Stimulated activated CD8-positive, alpha-beta memory T cell treated with anti-CD3 and anti-CD28 coated beads, Interleukin-7, amount 100 ng/mL, for 24 hours (primary cell): ENCODE results near the gene TTC39C.

Experiments
- DNase-seq: peaks from one replicate; pipeline ENCODE4 v3.0.0-alpha.2; 2020; ENCODE audit warnings: low read depth

Gene TTC39C

DNA sequence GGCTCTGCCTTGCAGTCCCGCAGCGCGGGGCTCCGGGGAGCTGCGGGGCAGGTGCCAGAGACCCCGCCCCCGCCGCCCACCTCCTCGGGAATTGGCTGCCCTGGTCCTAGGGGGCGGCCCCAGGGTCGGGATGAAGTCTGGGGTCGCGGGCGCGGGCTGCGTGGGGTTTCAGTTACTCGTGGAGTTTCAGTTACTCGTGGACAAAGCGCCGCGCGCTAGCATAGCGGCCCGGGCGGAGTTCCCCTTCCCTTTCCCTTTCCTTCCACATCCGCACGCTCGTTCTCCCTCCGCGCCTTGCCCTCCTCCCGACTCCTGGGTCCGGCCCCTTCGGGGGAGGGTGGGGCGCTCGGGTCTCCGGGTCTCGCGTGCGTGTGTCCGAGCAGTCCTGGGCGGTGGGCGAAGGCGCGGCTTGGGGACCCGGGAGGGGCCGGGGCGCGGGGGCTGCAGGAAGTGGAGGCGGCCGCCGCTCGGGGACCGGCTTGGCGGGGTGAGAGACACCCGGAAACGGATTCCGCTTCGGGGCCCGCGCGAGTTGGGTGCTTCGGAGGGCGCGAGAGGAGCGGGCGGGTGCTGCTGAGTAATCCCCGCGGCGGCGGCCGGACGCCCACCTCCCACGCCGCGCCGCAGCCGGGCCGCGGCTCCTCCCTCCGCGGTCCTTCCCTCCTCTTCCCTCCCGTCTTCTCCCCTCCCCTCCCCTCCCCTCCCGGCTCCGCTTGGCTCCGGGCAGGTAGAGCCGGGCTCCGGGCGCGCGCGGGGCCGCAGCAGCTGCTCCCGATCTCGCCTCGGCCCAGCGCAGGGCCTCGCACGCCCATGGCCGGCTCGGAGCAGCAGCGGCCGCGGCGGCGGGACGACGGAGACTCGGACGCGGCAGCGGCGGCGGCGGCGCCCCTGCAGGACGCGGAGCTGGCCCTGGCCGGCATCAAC is at the start of gene TTC39C:
TSS of gene TTC39C (plus strand) at position 693 of the 924 bp plus-strand sequence. CDS start at position 811, 118 bp downstream.
- peak; percentile 65 for DNase-seq

DNA sequence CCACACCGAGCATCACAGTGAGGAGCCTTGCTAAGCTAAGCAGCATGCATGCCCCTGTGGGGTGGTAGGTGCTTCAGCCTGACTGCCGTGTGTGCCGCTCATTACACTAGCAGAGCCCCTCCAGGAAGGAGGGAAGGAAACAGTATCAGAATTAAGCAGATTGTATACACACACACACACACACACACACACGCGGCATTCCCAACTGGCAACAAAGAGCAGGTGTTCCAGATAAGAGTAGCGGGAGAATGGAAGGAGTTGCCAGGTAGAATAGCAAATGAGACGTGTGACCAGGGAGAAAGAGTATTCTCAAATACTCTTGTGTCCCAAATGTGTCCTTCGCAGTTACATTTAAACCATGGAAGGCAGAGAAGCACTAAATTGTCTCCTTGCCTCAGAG is 47.6 kb upstream of the TTC39C start:
- no peak for DNase-seq

DNA sequence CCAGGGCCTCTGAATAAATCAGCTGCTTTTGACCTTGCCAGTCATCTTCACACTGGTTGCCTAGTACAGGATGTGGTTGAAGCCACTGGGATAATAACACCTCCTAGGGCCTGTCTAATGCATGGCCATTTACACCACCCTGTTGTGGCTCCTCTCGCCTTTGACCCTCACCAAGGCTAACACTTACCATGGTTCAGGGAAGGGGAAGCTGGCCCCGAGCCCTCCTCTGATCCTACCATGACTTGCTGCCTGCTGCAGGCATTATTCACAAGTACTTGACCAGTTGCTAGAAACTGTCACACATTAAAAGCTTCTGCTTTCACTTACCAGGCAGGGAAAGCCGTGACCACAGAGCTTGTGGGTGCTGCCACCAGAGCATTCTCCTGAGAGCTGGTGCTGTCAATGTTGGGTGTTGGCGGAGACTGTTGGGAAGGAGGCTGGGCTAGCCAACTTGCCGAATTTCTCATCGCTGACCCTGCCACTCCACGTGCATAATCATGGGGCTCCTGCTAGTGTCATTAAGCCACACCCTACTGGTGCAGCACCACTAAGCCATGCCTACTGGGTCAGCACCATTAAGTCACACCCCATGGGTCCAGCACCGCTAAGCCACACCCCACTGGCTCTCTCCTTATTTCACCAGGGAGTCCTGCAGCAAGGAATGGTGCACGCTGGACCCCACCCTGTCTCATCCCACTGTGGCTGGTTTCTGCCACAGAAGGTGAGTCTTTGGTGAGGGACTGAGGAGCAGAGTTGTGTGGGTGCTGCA is 47.0 kb upstream of the TTC39C start:
- DNase-seq, result no peak

DNA sequence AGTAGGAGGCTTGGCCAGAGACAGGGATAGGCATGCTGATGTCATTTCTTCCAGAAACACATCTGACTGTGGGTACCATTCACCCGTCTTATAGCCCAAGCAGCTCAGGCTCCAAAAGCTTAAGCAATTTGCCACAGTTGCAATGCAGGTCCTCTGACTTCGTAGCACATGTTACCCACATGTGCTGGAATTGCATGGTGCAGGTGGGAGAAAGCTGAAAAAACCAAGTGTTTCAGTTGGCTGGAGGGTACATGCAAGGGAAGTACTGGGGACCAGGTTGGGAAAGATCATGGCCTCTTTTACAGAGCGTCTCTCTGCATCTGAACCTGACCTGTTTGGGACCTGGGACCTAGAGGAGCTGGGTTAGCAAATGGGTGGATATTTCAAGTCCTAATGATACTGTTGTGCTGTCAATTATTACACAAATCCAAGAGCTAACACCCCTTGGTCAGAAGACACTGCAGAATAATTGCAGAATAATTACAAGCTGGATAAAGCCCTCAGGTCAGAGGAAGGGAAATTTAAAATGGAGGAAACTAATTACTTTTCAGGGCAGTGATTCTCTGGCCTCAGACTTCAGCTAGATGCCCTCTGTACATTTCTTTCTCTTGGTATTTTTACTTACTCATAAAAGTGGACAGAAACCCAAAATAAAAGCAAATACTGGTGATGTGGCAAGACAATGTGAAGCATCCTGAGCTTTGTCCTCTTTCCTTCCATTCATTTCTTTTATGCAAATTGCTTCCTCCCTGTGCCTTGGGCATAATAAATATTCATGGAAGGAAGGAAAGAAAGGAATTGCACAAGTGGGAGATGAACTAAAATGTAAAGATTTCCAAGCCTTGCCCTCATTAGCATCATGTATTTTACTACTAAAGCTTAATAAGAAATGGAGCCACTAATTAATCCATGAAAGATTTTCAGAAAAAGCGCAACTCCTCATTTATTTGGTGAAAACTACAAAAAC is 45.6 kb upstream of the TTC39C start:
- DNase-seq, result no peak

DNA sequence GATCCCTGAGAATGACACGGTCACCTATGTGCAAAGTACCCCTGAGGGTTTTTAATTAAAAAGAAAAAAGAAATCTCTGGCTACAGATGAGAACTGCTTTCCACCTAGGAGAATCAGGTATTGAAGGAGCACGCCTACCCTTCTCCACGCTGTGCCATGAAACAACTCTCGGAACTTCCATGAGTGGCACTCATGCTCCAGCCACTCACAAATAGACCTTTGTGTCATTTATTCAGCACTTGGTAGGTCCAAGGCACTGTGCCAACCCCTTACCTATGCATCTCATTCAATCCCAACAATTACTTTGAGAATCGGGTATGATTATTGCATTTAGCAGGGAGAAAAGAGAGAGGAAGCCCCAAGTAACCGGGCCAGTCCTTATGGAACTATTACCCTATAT is 44.9 kb upstream of the TTC39C start:
- no peak for DNase-seq

DNA sequence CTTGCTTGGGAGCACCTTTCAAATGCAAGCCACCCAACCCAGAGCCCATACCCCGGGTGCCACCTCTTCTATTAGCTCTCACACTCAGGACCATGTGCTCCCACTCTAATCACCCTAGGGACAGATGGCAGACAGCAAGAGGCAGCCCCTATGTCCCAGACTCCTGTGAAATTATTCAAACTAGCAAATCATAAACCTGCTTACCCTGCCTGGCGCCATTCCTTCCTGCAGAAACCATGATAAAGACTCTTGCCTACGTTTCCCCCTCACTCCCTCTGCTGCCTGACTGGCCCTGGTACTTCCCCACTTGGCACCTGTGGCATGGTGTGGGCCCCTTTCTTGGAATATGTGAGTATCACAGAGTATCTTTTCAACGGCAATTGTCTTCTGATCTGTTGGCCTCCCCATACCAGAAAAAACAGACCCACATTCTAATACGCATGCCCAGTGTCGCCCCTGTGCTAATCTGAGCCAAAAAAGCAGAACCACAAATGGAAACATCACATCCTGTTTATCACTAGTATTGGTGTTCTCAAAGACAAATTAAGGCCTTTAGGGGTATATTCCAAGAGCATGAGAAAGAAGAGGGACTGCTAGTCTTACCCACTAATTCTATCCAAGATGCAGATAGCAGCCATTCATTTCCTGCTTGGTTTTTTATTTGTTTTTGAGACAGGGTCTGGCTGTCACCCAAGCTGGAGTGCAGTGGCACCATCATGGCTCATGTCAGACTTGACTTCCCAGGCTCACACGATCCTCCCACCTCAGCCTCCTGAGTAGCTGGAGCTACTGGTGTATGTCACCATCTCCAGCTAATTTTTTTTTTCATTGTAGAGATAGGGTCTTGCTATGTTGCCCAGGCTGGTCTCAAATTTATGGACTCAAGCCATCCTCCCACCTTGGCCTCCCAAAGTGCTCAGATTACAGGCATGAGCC is 44.1 kb upstream of the TTC39C start:
- DNase-seq, result peak; percentile 19

DNA sequence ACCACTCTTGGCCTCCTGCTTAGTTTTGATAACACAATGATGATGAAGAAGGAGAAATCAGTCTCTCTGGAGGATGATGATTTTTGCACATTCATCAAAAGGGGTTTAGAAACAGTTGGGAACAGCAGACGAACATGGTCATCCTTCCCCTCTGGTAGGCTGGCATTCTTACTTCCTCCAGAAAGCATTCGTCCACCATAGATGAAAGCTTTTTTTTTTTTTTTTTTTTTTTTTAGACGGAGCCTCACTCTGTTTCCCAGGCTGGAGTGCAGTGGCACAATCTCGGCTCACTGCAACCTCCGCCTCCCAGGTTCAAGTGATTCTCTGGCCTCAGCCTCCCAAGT is 43.5 kb upstream of the TTC39C start:
- no peak for DNase-seq

DNA sequence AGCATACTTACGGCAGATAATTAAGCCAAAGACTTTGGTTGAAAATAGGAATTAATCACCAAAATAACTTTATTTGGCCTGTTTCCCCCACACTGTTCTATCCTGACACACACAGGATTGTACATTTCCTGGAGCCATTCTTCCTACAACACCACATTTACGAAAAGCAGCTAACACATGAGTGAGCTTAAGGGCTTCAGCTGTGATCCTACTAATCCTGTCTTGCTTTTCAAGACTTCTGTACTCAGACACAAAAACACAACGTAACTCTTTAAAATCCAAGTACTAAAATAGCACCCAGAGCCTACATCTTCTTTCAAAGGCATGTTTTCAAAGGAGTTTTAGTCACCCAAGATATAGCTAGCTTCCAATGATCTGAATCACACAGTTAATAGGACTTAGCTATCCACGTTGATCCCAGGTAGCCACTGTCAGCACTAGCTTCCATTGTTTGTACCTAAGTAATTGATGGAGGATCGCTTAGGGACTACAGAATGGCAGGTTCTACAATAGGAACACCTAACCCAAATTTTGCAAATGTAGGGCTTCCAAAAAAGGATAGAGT is 42.8 kb upstream of the TTC39C start:
- no peak for DNase-seq

DNA sequence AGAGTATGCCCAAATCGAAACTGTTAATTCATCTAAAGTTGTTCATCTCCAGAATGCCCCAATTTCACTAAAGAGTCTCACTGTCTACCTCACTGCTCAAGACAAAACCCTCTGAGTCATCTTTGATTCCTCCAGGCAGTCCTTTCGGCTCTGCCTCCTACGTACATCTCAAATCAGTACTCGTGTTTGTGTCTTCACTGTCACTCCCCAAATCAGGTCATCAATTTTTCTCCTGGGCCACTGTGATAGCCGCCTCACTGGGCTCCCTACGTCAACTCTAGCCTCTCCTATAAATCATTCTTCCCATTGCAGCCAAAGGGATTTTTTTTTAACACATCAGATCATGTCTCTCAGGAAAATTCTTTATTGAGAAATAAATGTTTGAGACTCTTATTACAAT is 42.1 kb upstream of the TTC39C start:
- DNase-seq, result no peak

DNA sequence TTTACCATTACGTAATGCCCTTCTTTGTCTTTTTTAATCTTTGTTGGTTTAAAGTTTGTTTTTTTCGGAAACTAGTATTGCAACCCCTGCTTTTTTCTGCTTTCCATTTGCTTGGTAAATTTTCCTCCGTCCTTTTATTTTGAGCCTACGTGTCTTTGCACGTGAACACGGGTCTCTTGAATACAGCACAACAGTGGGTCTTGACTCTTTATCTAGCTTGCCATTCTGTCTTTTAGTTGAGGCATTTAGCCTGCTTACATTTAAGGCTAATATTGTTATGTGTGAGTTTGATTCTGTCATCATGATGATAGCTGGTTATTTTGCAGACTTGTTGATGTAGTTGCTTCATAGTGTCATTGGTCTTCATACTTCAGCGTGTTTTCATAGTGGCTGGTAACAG is 37.5 kb upstream of the TTC39C start:
- DNase-seq, result no peak

DNA sequence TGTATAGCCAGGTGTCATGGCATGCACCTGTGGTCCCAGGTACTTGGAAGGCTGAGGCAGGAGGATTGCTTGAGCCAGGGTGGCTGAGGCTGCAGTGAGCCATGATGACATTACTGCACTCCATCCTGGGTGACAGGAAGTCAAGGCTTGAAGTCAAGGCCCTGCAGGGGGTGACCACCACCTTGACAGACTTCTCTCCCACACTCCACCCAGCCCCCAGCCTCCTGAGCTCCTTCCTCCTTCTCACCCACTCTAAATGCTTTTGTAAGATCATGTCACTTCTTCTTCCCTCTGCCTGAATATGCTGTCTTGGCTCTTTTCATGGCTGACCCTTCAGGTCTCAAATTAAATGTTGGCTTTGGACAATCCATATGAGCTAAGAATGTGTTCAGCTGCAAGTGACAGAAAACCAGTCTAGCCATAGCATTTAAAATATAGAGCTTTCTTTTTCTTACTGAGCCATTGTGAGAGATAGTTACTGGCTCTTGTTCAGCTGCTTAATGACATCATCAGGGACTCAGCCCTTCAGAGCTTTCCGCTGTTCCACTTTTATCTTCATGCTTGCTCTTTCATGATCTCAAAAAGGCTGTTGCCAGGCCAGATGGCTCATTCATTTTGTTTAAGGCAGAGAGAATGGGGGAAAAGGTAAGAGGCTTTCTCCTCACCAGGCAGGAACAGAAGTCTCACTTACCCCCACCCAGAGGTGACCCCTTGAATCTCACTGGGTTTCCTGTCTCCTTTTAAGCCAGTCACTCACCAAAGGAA is 36.7 kb upstream of the TTC39C start:
- DNase-seq, result no peak

DNA sequence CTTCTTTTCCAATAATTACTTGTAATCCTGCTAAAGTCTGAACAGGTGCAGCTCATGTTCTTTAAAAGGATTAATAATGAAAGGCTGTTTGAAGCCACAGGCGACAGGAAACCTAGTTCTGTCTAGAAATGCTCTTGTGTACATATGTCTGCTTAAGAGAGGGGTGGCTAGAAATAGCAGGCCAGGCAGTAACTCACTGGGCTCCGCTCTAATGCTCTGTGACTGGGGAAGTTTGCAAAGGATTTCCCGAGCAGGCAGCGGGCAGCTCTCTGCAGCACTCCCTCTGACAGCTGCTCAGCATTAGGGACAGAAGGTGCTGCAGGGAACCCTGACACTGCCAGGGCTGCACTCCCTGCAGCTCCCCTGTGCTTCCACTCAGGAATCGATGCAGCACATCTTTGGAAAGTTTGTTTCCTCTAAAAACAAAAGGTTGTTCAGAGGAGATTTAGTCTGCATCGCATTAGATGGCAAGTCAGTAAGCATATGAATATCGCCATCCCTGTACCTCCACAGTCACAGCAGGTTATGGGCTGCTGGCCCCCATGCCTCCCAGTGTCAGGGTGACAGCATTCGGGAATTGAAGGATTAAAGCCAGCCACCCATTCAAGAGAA is 33.1 kb upstream of the TTC39C start:
- DNase-seq, result no peak

DNA sequence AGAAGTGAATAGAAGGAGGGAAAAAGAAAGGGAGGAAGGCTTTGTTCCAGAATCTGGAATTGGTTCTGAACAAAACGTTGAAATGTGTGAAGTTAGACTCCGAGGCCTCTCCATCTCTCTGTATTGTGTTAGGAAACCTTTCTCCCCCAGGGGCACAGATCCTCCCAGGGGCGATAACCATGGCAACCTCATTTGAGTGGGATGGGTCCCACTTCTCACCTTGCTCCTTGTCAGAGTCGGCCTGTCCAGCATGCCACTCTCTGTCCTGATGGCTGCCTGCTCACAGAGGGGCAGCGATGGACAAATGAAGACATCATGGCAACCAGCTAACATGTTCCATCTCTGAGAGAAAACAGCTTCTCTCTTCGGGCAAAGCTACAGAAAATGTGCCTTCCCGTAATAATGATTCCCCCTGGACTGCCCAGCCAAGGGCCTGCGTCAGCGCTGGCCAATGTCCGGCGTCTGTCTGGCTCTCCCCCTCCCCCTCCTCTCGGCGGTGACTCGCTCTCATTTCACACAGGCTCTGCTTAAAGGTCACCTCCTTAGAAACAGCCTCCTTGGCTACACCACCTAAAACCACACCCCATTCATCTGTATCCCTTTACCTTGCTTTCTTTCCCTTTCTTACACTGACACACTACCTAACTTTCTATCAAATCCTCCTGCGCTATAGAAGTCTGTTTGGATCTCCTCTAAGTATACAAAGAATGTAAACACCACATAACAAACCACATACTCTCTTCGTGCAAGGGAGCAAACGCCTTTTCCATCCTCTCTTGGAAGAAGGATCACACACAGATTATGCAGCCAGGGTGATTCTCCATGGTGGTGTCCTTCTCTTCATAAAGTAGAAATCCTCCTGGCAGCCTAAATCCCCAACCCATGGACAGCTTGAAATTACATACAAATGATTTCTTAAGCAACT is 32.1 kb upstream of the TTC39C start:
- DNase-seq, result no peak

DNA sequence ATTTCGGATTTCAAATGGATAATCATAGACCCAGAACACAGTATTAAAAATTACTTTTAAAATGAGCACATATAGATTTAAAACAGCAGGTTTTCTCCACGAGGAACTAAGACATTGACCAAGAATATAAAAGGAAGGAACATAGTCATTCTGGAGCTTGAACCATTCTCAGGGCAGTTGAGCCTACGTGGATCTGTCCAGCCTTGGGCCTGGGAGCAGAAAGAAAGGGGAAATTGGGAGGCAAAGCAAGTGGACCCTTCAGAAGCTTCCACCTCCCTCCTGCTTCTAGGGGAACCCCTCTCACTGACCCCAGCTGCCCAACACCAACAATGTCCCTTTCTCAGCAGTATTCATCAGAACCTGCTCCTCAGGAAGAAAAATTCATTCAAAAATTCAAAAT is 31.4 kb upstream of the TTC39C start:
- no peak for DNase-seq

DNA sequence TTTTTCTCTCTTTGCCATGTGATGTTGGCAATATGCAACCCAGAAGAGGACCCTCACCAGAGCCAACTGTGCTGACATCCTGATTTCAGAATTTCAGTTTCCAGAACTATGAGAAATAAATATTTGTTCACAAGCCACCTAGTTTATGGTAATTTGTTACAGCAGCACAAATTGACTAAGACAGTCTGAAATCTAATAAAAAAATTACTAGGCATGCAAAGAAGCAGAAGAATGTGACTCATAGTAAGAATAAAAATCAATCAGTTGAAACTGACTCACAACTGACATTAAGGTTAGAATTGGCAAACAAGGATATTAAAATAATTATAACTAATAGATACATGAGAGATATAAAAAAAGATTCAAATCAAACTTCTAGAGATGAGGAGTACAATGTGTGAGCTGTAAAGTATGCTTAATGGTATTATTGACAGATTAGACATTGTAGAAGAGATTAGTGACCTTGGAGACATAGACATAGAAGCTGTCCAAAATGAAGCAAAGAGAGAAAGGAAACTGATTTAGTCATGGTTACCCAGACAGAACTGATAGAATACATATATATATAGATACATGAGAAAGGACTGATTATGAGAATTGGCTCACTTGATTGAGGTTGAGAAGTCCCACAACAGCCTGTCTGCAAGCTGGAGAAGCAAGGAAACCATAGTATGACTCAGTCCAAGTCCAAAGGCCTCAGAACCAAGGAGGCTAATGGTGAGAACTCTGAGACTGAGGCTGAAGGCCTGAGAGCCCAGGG is 27.8 kb upstream of the TTC39C start:
- no peak for DNase-seq

DNA sequence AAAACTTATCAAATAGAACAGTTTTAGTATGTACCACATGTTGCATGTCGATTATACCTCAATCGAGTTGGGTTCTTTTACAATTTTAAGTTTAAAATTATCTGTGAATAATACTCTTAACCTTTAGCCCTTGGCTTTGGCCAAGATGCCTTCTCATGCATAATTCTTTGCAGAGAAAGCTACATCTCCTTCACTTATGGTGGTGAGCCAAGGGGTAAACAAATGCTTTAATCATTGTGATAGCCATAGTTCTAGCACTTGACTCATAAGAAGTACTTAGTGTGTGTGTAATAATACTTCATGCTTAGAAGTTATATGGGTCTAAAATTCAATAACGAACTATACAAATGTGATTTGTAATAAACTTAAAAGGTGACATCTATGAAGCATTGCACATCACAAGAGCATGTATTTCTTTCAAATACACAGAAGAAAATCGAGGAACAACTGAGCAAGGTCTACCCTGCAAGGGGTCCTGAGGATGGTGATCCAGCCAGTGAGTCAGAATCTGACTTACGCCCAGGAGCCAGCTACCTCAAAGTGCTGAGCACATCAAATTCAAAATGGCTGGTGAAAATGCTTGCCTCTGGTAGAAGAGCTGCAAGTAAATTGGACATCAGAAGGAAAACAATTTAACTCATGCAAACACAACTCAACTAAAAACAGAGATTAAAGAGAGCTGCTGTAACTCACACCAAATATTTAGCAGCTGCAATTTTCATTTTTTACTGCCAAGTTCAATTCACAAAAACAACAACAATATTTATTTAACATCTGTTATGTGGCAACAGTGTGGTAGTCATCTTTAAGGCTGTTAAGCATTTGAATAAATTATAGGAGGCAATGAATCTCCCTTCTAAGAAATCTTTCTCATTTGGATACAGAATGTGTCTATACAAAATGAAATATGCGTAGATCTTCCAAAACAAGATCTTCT is 23.8 kb upstream of the TTC39C start:
- DNase-seq, result no peak
